Measurements from ENCODE around the gene ZRANB2. TPM values are rescaled to one million over a fixed set of nuclear protein-coding genes. Genes with fewer than 3 reads are reported as not detected.

Gene ZRANB2
- total RNA-seq, 1 donor from 2014 or later: 33.2 TPM

DNA sequence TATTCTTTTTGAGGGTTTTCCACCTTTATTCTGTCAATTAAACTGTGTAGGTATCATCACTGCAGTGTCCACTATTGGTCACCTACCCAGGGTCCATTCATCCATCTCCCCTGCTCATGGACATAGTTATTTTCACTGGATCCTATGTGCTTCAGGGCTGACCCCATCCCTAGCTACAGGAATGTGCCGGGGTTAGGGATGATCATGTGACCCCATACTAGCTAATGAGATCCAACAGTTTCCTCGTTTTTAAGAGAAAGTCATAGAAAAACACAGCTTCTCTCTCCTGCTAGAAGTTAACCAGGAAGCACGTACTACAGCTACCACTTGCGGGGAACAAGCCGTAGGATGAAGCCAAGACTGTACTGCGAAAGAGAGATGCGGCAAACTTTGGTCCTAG lies 52.8 kb downstream of the ZRANB2 start:
- no peak for DNase-seq

DNA sequence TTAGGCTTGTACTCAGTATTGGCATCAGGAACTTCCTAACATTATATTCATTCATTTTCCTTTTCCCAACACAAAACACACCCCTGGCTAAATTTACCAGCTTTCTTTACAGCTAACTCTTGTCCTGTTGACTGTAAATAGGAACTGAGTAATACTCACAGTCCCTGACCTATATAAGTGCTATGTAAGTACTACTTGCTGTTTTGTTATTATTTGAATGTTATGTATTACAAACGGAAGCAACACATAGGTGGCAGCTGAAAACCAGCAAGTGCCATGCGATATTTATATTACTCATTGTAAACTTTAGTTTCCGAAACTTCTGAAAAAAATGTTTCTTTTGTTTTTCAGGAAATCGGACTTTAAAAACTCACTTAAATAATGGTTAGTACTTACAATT lies 54.7 kb downstream of the ZRANB2 start:
- no peak for DNase-seq

DNA sequence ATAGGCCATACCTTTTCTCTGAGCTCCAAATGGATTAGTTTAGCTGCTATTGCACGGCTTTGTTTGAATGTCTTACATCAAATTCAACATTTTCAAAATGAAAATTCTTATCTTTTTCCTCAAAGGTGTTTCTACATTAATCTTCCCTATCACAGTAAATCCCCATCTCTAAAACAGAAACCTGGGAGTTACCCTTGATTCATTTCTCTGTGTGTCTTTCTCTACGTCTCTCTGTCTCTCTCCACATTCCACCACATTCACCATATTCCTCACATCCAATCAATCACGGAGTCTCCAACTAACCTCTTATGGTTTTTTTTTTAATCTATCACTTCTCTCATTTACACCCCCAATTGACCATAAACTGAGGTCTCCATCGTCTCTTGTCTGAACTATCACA lies 57.3 kb downstream of the ZRANB2 start:
- DNase-seq: no peak

DNA sequence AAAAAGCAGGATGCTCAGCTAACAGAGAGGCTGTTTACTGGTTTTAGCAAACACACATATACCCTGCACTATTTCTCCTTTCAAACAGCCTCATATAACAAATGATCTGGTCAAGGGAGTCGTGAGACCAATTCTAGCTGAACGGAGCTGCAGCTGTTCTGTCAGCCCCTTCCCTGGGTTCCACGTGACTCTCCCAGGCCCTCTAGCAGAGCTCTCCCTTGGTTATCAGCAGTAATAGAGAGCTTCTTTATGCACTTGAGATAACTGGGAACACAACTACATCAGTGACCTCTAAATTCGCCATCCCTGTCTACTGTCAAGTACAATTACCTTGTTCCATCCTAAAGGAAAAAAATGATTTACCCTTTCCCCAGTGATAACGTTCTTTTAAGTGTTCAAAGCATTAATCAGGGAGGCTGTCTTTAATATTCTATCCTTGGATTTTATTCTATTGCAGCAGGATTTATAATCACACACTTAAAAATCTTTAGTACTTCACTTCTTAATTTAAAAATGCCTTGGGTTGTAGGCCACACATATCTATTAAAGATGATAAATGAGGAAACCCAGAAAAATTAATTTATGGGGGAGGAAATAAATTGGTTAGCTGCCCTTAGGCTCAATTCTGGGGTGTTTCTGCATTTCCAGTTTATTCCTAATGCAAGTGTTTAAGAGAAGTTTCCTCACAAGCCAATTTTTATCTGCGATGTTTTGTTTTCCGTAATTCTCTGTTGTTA lies 61.4 kb downstream of the ZRANB2 start:
- no peak for DNase-seq

DNA sequence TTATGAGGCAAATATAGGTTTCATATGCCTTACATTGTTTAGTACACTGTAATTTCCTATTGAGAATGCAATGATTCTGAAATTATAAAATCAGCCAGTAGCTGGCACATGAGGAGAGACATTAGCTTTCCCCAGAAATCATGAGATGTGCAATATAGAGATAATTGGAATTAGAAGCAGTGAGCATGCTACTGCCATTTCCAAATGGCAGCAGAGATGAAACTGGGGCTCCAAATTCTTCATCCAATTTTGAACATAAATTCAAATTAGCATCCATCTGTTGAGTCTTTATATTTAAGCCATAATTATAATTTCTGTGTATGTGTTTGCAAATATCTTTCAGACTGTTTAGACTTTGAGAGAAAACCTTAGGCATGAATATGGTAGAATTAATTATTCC lies 62.0 kb downstream of the ZRANB2 start:
- DNase-seq: no peak

DNA sequence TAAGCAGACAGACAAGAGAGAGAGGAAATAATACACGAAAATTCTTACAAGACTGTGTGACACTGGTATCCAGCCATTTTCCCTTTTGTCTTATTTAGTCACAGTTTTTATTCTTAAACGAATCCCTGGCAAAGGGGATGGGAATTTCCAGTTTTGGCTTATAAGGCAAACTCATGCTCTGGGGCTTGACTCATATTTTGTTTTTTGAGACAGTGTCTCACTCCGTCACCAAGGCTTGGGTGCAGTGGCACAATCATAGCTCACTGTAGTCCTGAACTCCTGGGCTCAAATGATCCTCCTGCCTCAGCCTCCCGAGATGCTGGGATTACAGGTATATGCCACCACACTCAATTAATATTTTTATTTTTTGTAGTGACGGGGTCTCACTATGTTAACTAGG lies 65.1 kb downstream of the ZRANB2 start:
- no peak for DNase-seq

DNA sequence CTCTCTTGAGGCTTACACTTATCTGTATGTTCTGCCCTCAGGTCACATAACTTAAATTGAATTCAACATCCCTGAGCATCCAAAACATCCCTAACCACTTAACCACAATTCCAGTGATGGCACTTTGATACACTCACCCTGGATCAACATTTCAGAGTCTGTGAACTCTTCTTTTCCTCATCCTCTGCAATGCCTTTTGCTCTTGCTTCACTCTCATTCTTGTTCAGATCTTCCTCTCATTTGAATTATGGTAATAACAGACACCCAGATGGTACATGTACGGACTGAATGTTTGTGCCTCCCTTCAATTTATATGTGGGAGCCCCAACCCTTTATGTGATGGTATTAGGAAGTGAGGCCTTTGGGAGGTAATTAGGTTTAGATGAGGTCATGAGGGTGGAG lies 66.7 kb downstream of the ZRANB2 start:
- DNase-seq: no peak

Other genes starting within 250 kb of the ZRANB2 start
- gene PTGER3, start 33.2 kb downstream of the ZRANB2 start, total RNA-seq: not detected in 2 replicates